ENCODE data around the gene RHCG.

RHCG gene

GRCh38 chr15:89490814-89491315 is 5.5 kb downstream of the RHCG start:
- Histone ChIP-seq H3K9ac (ENCODE audit: low read depth, low read length) (no peak overlapping the region), H3K4me1 (ENCODE audit: control insufficient read depth, insufficient read depth, low read length) (no peaks in the 10 kb centered on the region), H3K9me3 (ENCODE audit: control insufficient read depth, insufficient read depth, low read length) (no peaks in the 10 kb centered on the region), H3K36me3 (ENCODE audit: control insufficient read depth, insufficient read depth, low read length) (no peaks in the 10 kb centered on the region), H3K27ac (ENCODE audit: low read depth, low read length) (no peak overlapping the region), H3K4me3 (ENCODE audit: low read depth, low read length) (no peak overlapping the region), H3K27me3 (ENCODE audit: control insufficient read depth, insufficient read depth, low read length) (peaks cover 16% of the 10 kb centered on the region)

- H3K36me3 ChIP-seq (ENCODE audit: control insufficient read depth, insufficient read depth, low read length): no peaks in the 10 kb centered on the region
- no peaks in the 10 kb centered on the region for H3K9me3 ChIP-seq (ENCODE audit: control insufficient read depth, insufficient read depth, low read length)
- H3K4me1 ChIP-seq (ENCODE audit: control insufficient read depth, insufficient read depth, low read length): no peaks in the 10 kb centered on the region
- no peak overlapping the region for H3K4me3 ChIP-seq (ENCODE audit: low read depth, low read length)
- H3K9ac ChIP-seq (ENCODE audit: low read depth, low read length): no peak overlapping the region
- H3K27me3 ChIP-seq (ENCODE audit: control insufficient read depth, insufficient read depth, low read length): peaks cover 10% of the 10 kb centered on the region
- H3K27ac ChIP-seq (ENCODE audit: low read depth, low read length): no peak overlapping the region
These were observed 6.1 kb downstream of the RHCG start for GRCh38 chr15:89490081-89490813.

GRCh38 chr15:89489376-89489775 is 7.0 kb downstream of the RHCG start:
- Histone ChIP-seq H3K9me3 (ENCODE audit: control insufficient read depth, insufficient read depth, low read length) (no peaks in the 10 kb centered on the region), H3K9ac (ENCODE audit: low read depth, low read length) (no peak overlapping the region), H3K27me3 (ENCODE audit: control insufficient read depth, insufficient read depth, low read length) (peaks cover 2% of the 10 kb centered on the region; the same call in 1 of the 2 replicates), H3K4me1 (ENCODE audit: control insufficient read depth, insufficient read depth, low read length) (no peaks in the 10 kb centered on the region), H3K4me3 (ENCODE audit: low read depth, low read length) (no peak overlapping the region), H3K27ac (ENCODE audit: low read depth, low read length) (no peak overlapping the region), H3K36me3 (ENCODE audit: control insufficient read depth, insufficient read depth, low read length) (no peaks in the 10 kb centered on the region)

GRCh38 chr15:89487791-89488190 is 8.6 kb downstream of the RHCG start:
- Histone ChIP-seq H3K27me3 (ENCODE audit: control insufficient read depth, insufficient read depth, low read length) (no peaks in the 10 kb centered on the region; the same call in 1 of the 2 replicates), H3K27ac (ENCODE audit: low read depth, low read length) (no peak overlapping the region), H3K9me3 (ENCODE audit: control insufficient read depth, insufficient read depth, low read length) (no peaks in the 10 kb centered on the region), H3K36me3 (ENCODE audit: control insufficient read depth, insufficient read depth, low read length) (no peaks in the 10 kb centered on the region), H3K9ac (ENCODE audit: low read depth, low read length) (no peak overlapping the region), H3K4me3 (ENCODE audit: low read depth, low read length) (no peak overlapping the region), H3K4me1 (ENCODE audit: control insufficient read depth, insufficient read depth, low read length) (no peaks in the 10 kb centered on the region)

- Histone ChIP-seq H3K36me3 (ENCODE audit: control insufficient read depth, insufficient read depth, low read length) (no peaks in the 10 kb centered on the region), H3K27ac (ENCODE audit: low read depth, low read length) (no peak overlapping the region), H3K4me1 (ENCODE audit: control insufficient read depth, insufficient read depth, low read length) (no peaks in the 10 kb centered on the region), H3K9ac (ENCODE audit: low read depth, low read length) (no peak overlapping the region), H3K9me3 (ENCODE audit: control insufficient read depth, insufficient read depth, low read length) (no peaks in the 10 kb centered on the region), H3K4me3 (ENCODE audit: low read depth, low read length) (no peak overlapping the region), H3K27me3 (ENCODE audit: control insufficient read depth, insufficient read depth, low read length) (no peaks in the 10 kb centered on the region)
These were observed 9.7 kb downstream of the RHCG start for GRCh38 chr15:89486726-89487050.

GRCh38 chr15:89483079-89483478 is 13.3 kb downstream of the RHCG start:
- Histone ChIP-seq H3K4me1 (ENCODE audit: control insufficient read depth, insufficient read depth, low read length) (no peaks in the 10 kb centered on the region), H3K27me3 (ENCODE audit: control insufficient read depth, insufficient read depth, low read length) (no peaks in the 10 kb centered on the region), H3K4me3 (ENCODE audit: low read depth, low read length) (no peak overlapping the region), H3K9me3 (ENCODE audit: control insufficient read depth, insufficient read depth, low read length) (no peaks in the 10 kb centered on the region), H3K27ac (ENCODE audit: low read depth, low read length) (no peak overlapping the region), H3K9ac (ENCODE audit: low read depth, low read length) (no peak overlapping the region), H3K36me3 (ENCODE audit: control insufficient read depth, insufficient read depth, low read length) (no peaks in the 10 kb centered on the region)

GRCh38 chr15:89482139-89482538 is 14.2 kb downstream of the RHCG start:
- Histone ChIP-seq H3K9ac (ENCODE audit: low read depth, low read length) (no peak overlapping the region), H3K27me3 (ENCODE audit: control insufficient read depth, insufficient read depth, low read length) (peaks cover 4% of the 10 kb centered on the region; the same call in 1 of the 2 replicates), H3K4me1 (ENCODE audit: control insufficient read depth, insufficient read depth, low read length) (no peaks in the 10 kb centered on the region), H3K9me3 (ENCODE audit: control insufficient read depth, insufficient read depth, low read length) (no peaks in the 10 kb centered on the region), H3K4me3 (ENCODE audit: low read depth, low read length) (no peak overlapping the region), H3K36me3 (ENCODE audit: control insufficient read depth, insufficient read depth, low read length) (no peaks in the 10 kb centered on the region), H3K27ac (ENCODE audit: low read depth, low read length) (no peak overlapping the region)

GRCh38 chr15:89480505-89480904 is 15.9 kb downstream of the RHCG start:
- Histone ChIP-seq H3K9ac (ENCODE audit: low read depth, low read length) (no peak overlapping the region), H3K36me3 (ENCODE audit: control insufficient read depth, insufficient read depth, low read length) (no peaks in the 10 kb centered on the region), H3K4me3 (ENCODE audit: low read depth, low read length) (no peak overlapping the region), H3K27me3 (ENCODE audit: control insufficient read depth, insufficient read depth, low read length) (peaks cover 4% of the 10 kb centered on the region; the same call in 1 of the 2 replicates), H3K27ac (ENCODE audit: low read depth, low read length) (no peak overlapping the region), H3K4me1 (ENCODE audit: control insufficient read depth, insufficient read depth, low read length) (no peaks in the 10 kb centered on the region), H3K9me3 (ENCODE audit: control insufficient read depth, insufficient read depth, low read length) (no peaks in the 10 kb centered on the region)

- Histone ChIP-seq H3K4me3 (ENCODE audit: low read depth, low read length) (no peak overlapping the region), H3K36me3 (ENCODE audit: control insufficient read depth, insufficient read depth, low read length) (no peaks in the 10 kb centered on the region), H3K27ac (ENCODE audit: low read depth, low read length) (no peak overlapping the region), H3K9ac (ENCODE audit: low read depth, low read length) (no peak overlapping the region), H3K4me1 (ENCODE audit: control insufficient read depth, insufficient read depth, low read length) (no peaks in the 10 kb centered on the region), H3K9me3 (ENCODE audit: control insufficient read depth, insufficient read depth, low read length) (no peaks in the 10 kb centered on the region), H3K27me3 (ENCODE audit: control insufficient read depth, insufficient read depth, low read length) (peaks cover 4% of the 10 kb centered on the region; the same call in 1 of the 2 replicates)
These were observed 17.2 kb downstream of the RHCG start for GRCh38 chr15:89479173-89479572.

GRCh38 chr15:89477411-89478242 is 18.8 kb downstream of the RHCG start:
- Histone ChIP-seq H3K4me1 (ENCODE audit: control insufficient read depth, insufficient read depth, low read length) (no peaks in the 10 kb centered on the region), H3K9ac (ENCODE audit: low read depth, low read length) (no peak overlapping the region), H3K36me3 (ENCODE audit: control insufficient read depth, insufficient read depth, low read length) (no peaks in the 10 kb centered on the region), H3K27ac (ENCODE audit: low read depth, low read length) (no peak overlapping the region), H3K27me3 (ENCODE audit: control insufficient read depth, insufficient read depth, low read length) (peaks cover 4% of the 10 kb centered on the region; the same call in 1 of the 2 replicates), H3K4me3 (ENCODE audit: low read depth, low read length) (no peak overlapping the region), H3K9me3 (ENCODE audit: control insufficient read depth, insufficient read depth, low read length) (no peaks in the 10 kb centered on the region)

GRCh38 chr15:89475661-89476060 is 20.7 kb downstream of the RHCG start:
- no peak overlapping the region for H3K27ac ChIP-seq (ENCODE audit: low read depth, low read length)
- H3K27me3 ChIP-seq (ENCODE audit: control insufficient read depth, insufficient read depth, low read length): peaks cover 10% of the 10 kb centered on the region
- no peak overlapping the region for H3K4me3 ChIP-seq (ENCODE audit: low read depth, low read length)
- peaks cover 3% of the 10 kb centered on the region; the same call in 1 of the 2 replicates for H3K4me1 ChIP-seq (ENCODE audit: control insufficient read depth, insufficient read depth, low read length)
- no peak overlapping the region for H3K9ac ChIP-seq (ENCODE audit: low read depth, low read length)
- H3K9me3 ChIP-seq (ENCODE audit: control insufficient read depth, insufficient read depth, low read length): no peaks in the 10 kb centered on the region
- no peaks in the 10 kb centered on the region for H3K36me3 ChIP-seq (ENCODE audit: control insufficient read depth, insufficient read depth, low read length)
